Measurements from ENCODE around the gene PCA3. TPM values are rescaled to one million over a fixed set of nuclear protein-coding genes. Genes with fewer than 3 reads are reported as not detected.

The PCA3 gene
- polyA plus RNA-seq, 1 donor from 2014 or later: not detected

DNA sequence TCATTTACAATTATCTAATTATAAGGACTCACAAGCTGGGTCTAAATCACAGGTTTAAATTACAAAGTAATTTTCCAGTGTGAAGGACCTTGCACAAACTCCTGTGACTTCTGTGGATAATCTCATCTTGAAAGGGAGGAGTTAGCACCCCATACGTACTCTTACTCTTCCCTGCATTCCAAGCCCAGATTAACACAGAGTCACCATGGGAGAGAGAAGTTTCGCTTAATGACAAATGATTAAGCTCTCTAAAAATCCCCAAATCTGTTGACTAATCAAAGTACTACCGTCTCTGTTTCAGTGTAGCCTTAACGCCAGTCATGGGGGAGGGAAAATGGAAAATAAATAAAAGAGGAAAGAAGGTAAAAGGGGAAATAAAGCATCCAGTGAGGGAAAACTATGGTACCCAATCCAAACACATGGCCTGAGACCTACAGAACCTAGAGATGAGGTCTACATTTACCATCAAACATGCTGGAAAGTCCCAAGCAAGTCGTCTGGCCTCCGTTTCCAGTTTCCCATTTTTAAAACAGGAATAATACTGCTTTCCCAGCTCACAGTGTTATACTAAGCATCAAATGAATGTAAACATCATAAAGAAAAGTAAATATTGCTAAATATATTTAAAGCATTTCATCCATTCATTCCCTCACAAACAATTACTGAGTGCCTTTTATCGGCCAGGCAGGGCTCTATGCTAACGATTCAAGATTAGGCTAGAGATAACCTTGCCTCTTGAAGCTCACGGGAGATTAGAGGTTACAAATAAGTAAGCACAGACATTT, 63.2 kb downstream of the PCA3 start:
- no peak overlapping the region for H3K27ac Mint-ChIP-seq
- H3K36me3 Mint-ChIP-seq: no peaks in the 10 kb centered on the region
- peaks cover 0 to 7% (median 0%) of the 10 kb centered on the region in 3 donors for H3K9me3 Mint-ChIP-seq
- no peak overlapping the region for H3K4me3 Mint-ChIP-seq
- H3K4me1 Mint-ChIP-seq: no peaks in the 10 kb centered on the region
- H3K27me3 Mint-ChIP-seq: peaks cover 2% of the 10 kb centered on the region

DNA sequence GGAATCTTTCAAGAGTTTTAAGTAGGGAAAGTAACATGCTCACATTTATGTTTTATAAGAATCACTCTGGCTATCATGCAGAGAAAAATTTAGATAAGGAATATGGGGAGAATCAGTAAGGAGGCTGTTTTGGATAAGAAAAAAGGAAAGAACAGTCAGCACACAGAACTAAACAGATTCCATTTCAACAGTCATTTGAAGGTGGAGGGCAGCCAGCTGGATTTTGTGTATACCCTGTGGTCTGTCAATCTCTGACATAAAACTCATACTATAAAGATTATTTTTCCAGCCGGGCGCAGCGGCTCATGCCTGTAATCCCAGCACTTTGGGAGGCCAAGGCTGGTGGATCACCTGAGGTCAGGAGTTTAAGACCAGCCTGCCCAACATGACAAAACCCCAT, 64.2 kb downstream of the PCA3 start:
- no peaks in the 10 kb centered on the region for H3K36me3 Mint-ChIP-seq
- no peak overlapping the region for H3K27ac Mint-ChIP-seq
- peaks cover 0 to 7% (median 0%) of the 10 kb centered on the region in 3 donors for H3K9me3 Mint-ChIP-seq
- H3K27me3 Mint-ChIP-seq: peaks cover 2% of the 10 kb centered on the region
- no peaks in the 10 kb centered on the region for H3K4me1 Mint-ChIP-seq
- H3K4me3 Mint-ChIP-seq: no peak overlapping the region

DNA sequence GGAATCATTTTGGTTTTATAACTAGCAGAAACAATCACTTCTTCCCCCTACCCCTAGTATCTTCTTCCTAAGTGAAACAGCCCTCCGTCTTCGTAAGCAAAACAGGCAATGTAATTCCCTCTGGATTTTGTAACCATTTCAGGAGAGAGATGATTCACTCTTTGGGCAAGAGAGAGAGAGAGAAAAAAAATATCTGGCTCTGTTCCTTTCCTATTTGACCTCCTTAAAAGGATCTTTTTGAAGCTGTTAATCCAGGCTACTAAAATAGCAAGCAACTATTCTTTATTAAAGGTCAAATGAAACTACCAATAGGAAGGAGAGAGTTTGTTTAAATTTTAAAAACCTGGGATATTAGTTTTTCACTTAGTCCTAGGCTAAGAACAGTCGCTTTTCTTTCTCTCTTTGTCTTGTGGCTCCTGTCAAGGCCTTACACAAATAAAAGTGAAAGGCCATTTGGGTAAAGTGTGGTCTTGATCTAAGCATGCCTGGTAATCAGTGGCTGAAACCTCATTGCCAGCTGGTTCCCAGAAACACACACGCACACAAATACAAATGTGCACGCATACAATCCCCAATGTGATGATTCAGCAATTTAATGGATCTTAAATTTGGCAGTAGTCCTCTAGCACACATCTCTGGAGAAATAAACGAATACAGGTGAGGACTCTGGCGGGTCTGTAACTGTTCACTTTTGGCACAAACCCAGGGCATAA, 71.5 kb downstream of the PCA3 start:
- Mint-ChIP-seq H3K9me3 (peaks cover 0 to 2% (median 0%) of the 10 kb centered on the region in 3 donors), H3K27me3 (peaks cover 2% of the 10 kb centered on the region)

More for the DNA sequence above, 71.5 kb downstream of the PCA3 start:
- no peaks in the 10 kb centered on the region for H3K36me3 Mint-ChIP-seq
- H3K4me1 Mint-ChIP-seq: no peaks in the 10 kb centered on the region
- no peak overlapping the region for H3K27ac Mint-ChIP-seq
- H3K4me3 Mint-ChIP-seq: no peak overlapping the region

Other genes starting within 250 kb of the PCA3 start
- gene PRUNE2, start 141.7 kb downstream of the PCA3 start, polyA plus RNA-seq: not detected

Measured in IgD-negative memory B cell (primary cell).